SK-N-SH (cell line): Measurements from ENCODE around the gene CELF5.

Source experiments
- EZH2phosphoT487 ChIP-seq: fragments of 200-600 bp; sonication (generic); IDR thresholded peaks from 2 replicates; pipeline ENCODE4 v1.6.1; 2017; ENCODE audit warnings: low read depth, mixed run types, mild to moderate bottlenecking, antibody characterized with exemption, moderate library complexity, borderline replicate concordance
- JUND ChIP-seq: IDR thresholded peaks from 2 replicates; pipeline ENCODE4 v1.4.0; 2012
- MAX ChIP-seq: IDR thresholded peaks from 2 replicates; pipeline ENCODE4 v1.4.0; 2012; ENCODE audit warnings: low read depth
- NFIC ChIP-seq: IDR thresholded peaks from 2 replicates; pipeline ENCODE4 v1.4.0; 2012; ENCODE audit warnings: borderline replicate concordance
- POLR2AphosphoS5 ChIP-seq: IDR thresholded peaks from 2 replicates; pipeline ENCODE4 v1.6.1; 2012; ENCODE audit warnings: low read depth, low read length
- RCOR1 ChIP-seq: fragments of 150-350 bp; IDR thresholded peaks from 2 replicates; pipeline ENCODE4 v1.6.1; 2017; ENCODE audit warnings: antibody characterized with exemption, low read length
- REST ChIP-seq: IDR thresholded peaks from 2 replicates; pipeline ENCODE4 v1.6.1; 2012; ENCODE audit warnings: mild to moderate bottlenecking, low read depth, low read length, moderate library complexity
- TAF1 ChIP-seq: IDR thresholded peaks from 2 replicates; pipeline ENCODE4 v1.6.1; 2012; ENCODE audit warnings: low read depth, mild to moderate bottlenecking, low read length, moderate library complexity, borderline replicate concordance
- USF2 ChIP-seq: fragments of 150-350 bp; IDR thresholded peaks from 2 replicates; pipeline ENCODE4 v1.6.1; 2017; ENCODE audit warnings: antibody characterized with exemption, low read length, low read depth, borderline replicate concordance
- TF ChIP-seq, protein P1 (sequence below): fragments of 200-600 bp; sonication (generic); IDR thresholded peaks from 2 replicates; pipeline ENCODE4 v1.6.1; 2017; ENCODE audit warnings: antibody characterized with exemption, mild to moderate bottlenecking, moderate library complexity
- TF ChIP-seq, protein P2 (sequence below): IDR thresholded peaks from 2 replicates; pipeline ENCODE4; 2012

DNA sequence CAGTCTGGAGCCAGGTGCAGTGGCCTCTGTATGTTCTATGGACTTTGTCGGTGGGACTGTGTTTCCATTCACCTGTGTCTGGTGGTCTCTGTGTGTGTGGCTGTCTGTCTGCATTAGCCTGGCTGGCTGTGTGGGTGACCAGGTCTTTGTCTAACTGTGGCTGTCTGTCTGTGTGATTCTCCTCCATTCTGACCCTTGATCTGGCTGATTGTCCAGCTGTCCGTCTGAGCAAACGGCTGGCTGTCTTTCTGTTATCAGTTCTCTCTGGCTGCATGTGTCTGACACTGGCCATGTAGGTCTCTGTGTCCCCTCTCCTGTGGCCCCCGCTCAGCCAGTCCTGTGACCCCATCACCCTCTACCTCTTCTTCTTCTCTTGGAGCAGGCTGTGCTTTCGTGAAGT is 53.2 kb downstream of the CELF5 start:
- no peak for TF ChIP-seq RCOR1
- TF ChIP-seq POLR2AphosphoS5 = no peak
- TF ChIP-seq, protein P1, sequence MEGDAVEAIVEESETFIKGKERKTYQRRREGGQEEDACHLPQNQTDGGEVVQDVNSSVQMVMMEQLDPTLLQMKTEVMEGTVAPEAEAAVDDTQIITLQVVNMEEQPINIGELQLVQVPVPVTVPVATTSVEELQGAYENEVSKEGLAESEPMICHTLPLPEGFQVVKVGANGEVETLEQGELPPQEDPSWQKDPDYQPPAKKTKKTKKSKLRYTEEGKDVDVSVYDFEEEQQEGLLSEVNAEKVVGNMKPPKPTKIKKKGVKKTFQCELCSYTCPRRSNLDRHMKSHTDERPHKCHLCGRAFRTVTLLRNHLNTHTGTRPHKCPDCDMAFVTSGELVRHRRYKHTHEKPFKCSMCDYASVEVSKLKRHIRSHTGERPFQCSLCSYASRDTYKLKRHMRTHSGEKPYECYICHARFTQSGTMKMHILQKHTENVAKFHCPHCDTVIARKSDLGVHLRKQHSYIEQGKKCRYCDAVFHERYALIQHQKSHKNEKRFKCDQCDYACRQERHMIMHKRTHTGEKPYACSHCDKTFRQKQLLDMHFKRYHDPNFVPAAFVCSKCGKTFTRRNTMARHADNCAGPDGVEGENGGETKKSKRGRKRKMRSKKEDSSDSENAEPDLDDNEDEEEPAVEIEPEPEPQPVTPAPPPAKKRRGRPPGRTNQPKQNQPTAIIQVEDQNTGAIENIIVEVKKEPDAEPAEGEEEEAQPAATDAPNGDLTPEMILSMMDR = no peak
- no peak for TF ChIP-seq EZH2phosphoT487
- no peak for TF ChIP-seq USF2
- TF ChIP-seq, protein P2, sequence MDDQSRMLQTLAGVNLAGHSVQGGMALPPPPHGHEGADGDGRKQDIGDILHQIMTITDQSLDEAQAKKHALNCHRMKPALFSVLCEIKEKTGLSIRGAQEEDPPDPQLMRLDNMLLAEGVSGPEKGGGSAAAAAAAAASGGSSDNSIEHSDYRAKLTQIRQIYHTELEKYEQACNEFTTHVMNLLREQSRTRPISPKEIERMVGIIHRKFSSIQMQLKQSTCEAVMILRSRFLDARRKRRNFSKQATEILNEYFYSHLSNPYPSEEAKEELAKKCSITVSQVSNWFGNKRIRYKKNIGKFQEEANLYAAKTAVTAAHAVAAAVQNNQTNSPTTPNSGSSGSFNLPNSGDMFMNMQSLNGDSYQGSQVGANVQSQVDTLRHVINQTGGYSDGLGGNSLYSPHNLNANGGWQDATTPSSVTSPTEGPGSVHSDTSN = no peak
- no peak for TF ChIP-seq MAX
- TF ChIP-seq JUND = no peak
- TF ChIP-seq TAF1 = no peak
- TF ChIP-seq REST = no peak
- no peak for TF ChIP-seq NFIC
